Left lung (tissue), 10 donors: ENCODE results near the gene OR4D2. TPM values are rescaled to one million over a fixed set of nuclear protein-coding genes. Genes with fewer than 3 reads are reported as not detected.
"Not testable (repeated sequence)": the region's sequence is repeated elsewhere in the genome, so short reads cannot be mapped to it uniquely, and the experiment has no call there.

ENCODE experiments used
- ATAC-seq: fragments of 200-7000 bp; cut with Tn5 transposase; one replicate; pipeline ENCODE4 v1.9.1; 2020; ENCODE audit warnings: moderate library complexity
- DNase-seq, 4 donors: peaks; one replicate each; pipeline ENCODE4 v3.0.0-alpha.2; 2013 to 2020
- H3K27ac ChIP-seq, 2 donors: fragments of 200-600 bp; sonication (generic) in 1 of 2; one replicate each; pipeline versions ENCODE4 v1.5.0 to v1.8.0; 2020 to 2021
- H3K27me3 ChIP-seq, 2 donors: fragments of 200-600 bp; sonication (generic) in 1 of 2; one replicate each; pipeline versions ENCODE4 v1.5.0 to v1.8.0; 2020 to 2021
- H3K36me3 ChIP-seq, 2 donors: fragments of 200-600 bp; sonication (generic) in 1 of 2; one replicate each; pipeline versions ENCODE4 v1.5.0 to v1.8.0; 2020 to 2021
- H3K4me1 ChIP-seq, 2 donors: fragments of 200-600 bp; one replicate each; pipeline ENCODE4 v1.8.0; 2021
- H3K4me3 ChIP-seq, 2 donors: fragments of 200-600 bp; sonication (generic) in 1 of 2; one replicate each; pipeline versions ENCODE4 v1.5.0 to v1.8.0; 2020 to 2021; ENCODE audit warnings: mild to moderate bottlenecking in 1 of 2
- H3K9me3 ChIP-seq, 2 donors: fragments of 200-600 bp; sonication (generic) in 1 of 2; one replicate each; pipeline versions ENCODE4 v1.5.0 to v1.8.0; 2020 to 2021
- CTCF ChIP-seq, 2 donors: fragments of 200-600 bp; sonication (generic) in 1 of 2; IDR thresholded peaks; one replicate each; pipeline versions ENCODE4 v1.5.0 to v1.8.0; 2021; ENCODE audit warnings: antibody characterized with exemption in 2 of 2
- intact Hi-C, 2 donors: fragments of 100-400 bp; cut with DNase I; formaldehyde crosslinking; loops; one replicate each; pipeline versions ENCODE4 v1.11.2 to v1.14.2; 2022
- polyA plus RNA-seq, 6 donors: library from polyadenylated mRNA; unstranded; fragments of 120-200 nt; gene quantifications; one replicate each; pipeline ENCODE4 v1.2.1, GENCODE V29; 2013; ENCODE audit not compliant: insufficient read length in 6 of 6
- total RNA-seq, 2 donors: library from RNA; stranded (reverse); fragmentation: NEBNext Ultra II Directional; extraction: Animal tissue kit (Norgen Biotek cat#: 25700); gene quantifications; one replicate each; pipeline ENCODE4 v1.2.1, GENCODE V29; 2021
- donor health status: DM: no; HTN: yes; CAD: no.
- donor health status: DM: no; HTN: no; CAD: no.

OR4D2 gene
- total and polyA plus RNA-seq, 8 donors: not detected

- DNase-seq (no peak), ATAC-seq (no peak)
- H3K4me3 ChIP-seq: no peak overlapping the region
- no peaks in the 10 kb centered on the region for H3K4me1 ChIP-seq
- H3K27me3 ChIP-seq: peaks cover 0 to 38% of the 10 kb centered on the region in 2 donors
- no peak for TF ChIP-seq CTCF (IDR thresholded peaks at IDR 0.05)
- H3K27ac ChIP-seq: no peak overlapping the region
- H3K9me3 ChIP-seq: no peaks in the 10 kb centered on the region
- no peaks in the 10 kb centered on the region for H3K36me3 ChIP-seq
- intact Hi-C loops: no loop called here
These were observed 38.9 kb upstream of the OR4D2 start for GRCh38 chr17:58127846-58128245.

GRCh38 chr17:58132697-58133096 lies 34.1 kb upstream of the OR4D2 start:
- ATAC-seq, H3K9me3 ChIP-seq, DNase-seq, intact Hi-C loops, H3K36me3 ChIP-seq, H3K4me1 ChIP-seq, H3K27ac ChIP-seq, H3K4me3 ChIP-seq: not testable (repeated sequence)
- peaks cover 5 to 68% of the 10 kb centered on the region in 2 donors for H3K27me3 ChIP-seq

GRCh38 chr17:58136669-58137279 lies 30.0 kb upstream of the OR4D2 start:
- peaks cover 9 to 53% of the 10 kb centered on the region in 2 donors for H3K27me3 ChIP-seq
- TF ChIP-seq CTCF (IDR thresholded peaks at IDR 0.05): no peak
- intact Hi-C loops: no loop called here

GRCh38 chr17:58141505-58141904 lies 25.3 kb upstream of the OR4D2 start:
- Histone ChIP-seq H3K36me3 (no peaks in the 10 kb centered on the region), H3K4me3 (no peak overlapping the region), H3K27me3 (peaks cover 9 to 18% of the 10 kb centered on the region in 2 donors), H3K4me1 (no peaks in the 10 kb centered on the region), H3K27ac (no peak overlapping the region), H3K9me3 (peaks cover 0 to 25% of the 10 kb centered on the region in 2 donors)
- ATAC-seq (no peak), DNase-seq (no peak)
- intact Hi-C loops: no loop called here
- no peak for TF ChIP-seq CTCF (IDR thresholded peaks at IDR 0.05)

More at GRCh38 chr17:58136669-58137279, 30.0 kb upstream of the OR4D2 start:
- Histone ChIP-seq H3K4me3 (no peak overlapping the region), H3K27ac (no peak overlapping the region), H3K9me3 (no peaks in the 10 kb centered on the region), H3K4me1 (no peaks in the 10 kb centered on the region), H3K36me3 (no peaks in the 10 kb centered on the region)
- DNase-seq: peak in 1 of 4 donors; percentile 7
- peak; percentile 43 for ATAC-seq

GRCh38 chr17:58143335-58143734 lies 23.4 kb upstream of the OR4D2 start:
- DNase-seq, intact Hi-C loops, H3K27ac ChIP-seq, H3K4me1 ChIP-seq, H3K4me3 ChIP-seq, H3K36me3 ChIP-seq, H3K27me3 ChIP-seq, ATAC-seq: not testable (repeated sequence)
- H3K9me3 ChIP-seq: peaks cover 0 to 26% of the 10 kb centered on the region in 2 donors

- Histone ChIP-seq H3K27ac (no peak overlapping the region), H3K9me3 (peaks cover 0 to 26% of the 10 kb centered on the region in 2 donors), H3K4me1 (no peaks in the 10 kb centered on the region), H3K36me3 (no peaks in the 10 kb centered on the region), H3K4me3 (no peak overlapping the region), H3K27me3 (peaks cover 4 to 11% of the 10 kb centered on the region in 2 donors)
- intact Hi-C loops: no loop called here
- TF ChIP-seq CTCF (IDR thresholded peaks at IDR 0.05): no peak
- DNase-seq (no peak), ATAC-seq (no peak)
These were observed 22.0 kb upstream of the OR4D2 start for GRCh38 chr17:58144801-58145200.
